NK-92 (cell line): ENCODE data around the gene KAT7.
"Not testable (repeated sequence)": the region's sequence is repeated elsewhere in the genome, so short reads cannot be mapped to it uniquely, and the experiment has no call there.

Experiments used
- DNase-seq: peaks from one replicate; lab custom pipeline; 2025; ENCODE audit not compliant: unreplicated experiment; lab: John Stamatoyannopoulos, UW

The KAT7 gene

GRCh38 chr17:49788478-49789242 is at the start of gene KAT7:
Gene KAT7, plus strand, starts transcription at chr17:49788681. Its CDS starts 154 bp downstream, at chr17:49788835.
- peak; percentile 92 for DNase-seq

- DNase-seq = peak; percentile 85
Observed at GRCh38 chr17:49739641-49740271, 48.7 kb upstream of the KAT7 start.

- DNase-seq = no peak
Observed at GRCh38 chr17:49741009-49741691, 47.3 kb upstream of the KAT7 start.

GRCh38 chr17:49741692-49742076 is 46.8 kb upstream of the KAT7 start:
- DNase-seq = no peak

GRCh38 chr17:49742166-49742638 is 46.3 kb upstream of the KAT7 start:
- no peak for DNase-seq

GRCh38 chr17:49745175-49746139 is 43.0 kb upstream of the KAT7 start:
- DNase-seq = no peak

- DNase-seq = no peak
Observed at GRCh38 chr17:49746791-49747490, 41.5 kb upstream of the KAT7 start.

- DNase-seq = no peak
Observed at GRCh38 chr17:49747632-49748031, 40.8 kb upstream of the KAT7 start.

- DNase-seq = no peak
Observed at GRCh38 chr17:49748223-49748622, 40.3 kb upstream of the KAT7 start.

- DNase-seq = no peak
Observed at GRCh38 chr17:49748791-49749190, 39.7 kb upstream of the KAT7 start.

GRCh38 chr17:49749730-49750129 is 38.8 kb upstream of the KAT7 start:
- no peak for DNase-seq

- DNase-seq = no peak
Observed at GRCh38 chr17:49752508-49752907, 36.0 kb upstream of the KAT7 start.

- DNase-seq = no peak
Observed at GRCh38 chr17:49753959-49754391, 34.5 kb upstream of the KAT7 start.

- DNase-seq = no peak
Observed at GRCh38 chr17:49755663-49756283, 32.7 kb upstream of the KAT7 start.

- no peak for DNase-seq
Observed at GRCh38 chr17:49756323-49757150, 31.9 kb upstream of the KAT7 start.

- DNase-seq = no peak
Observed at GRCh38 chr17:49757151-49757777, 31.2 kb upstream of the KAT7 start.

GRCh38 chr17:49758464-49759010 is 29.9 kb upstream of the KAT7 start:
- DNase-seq = not testable (repeated sequence)

- DNase-seq = no peak
Observed at GRCh38 chr17:49759203-49759602, 29.3 kb upstream of the KAT7 start.
